ENCODE results near the gene ZNF202.

The ZNF202 gene

DNA sequence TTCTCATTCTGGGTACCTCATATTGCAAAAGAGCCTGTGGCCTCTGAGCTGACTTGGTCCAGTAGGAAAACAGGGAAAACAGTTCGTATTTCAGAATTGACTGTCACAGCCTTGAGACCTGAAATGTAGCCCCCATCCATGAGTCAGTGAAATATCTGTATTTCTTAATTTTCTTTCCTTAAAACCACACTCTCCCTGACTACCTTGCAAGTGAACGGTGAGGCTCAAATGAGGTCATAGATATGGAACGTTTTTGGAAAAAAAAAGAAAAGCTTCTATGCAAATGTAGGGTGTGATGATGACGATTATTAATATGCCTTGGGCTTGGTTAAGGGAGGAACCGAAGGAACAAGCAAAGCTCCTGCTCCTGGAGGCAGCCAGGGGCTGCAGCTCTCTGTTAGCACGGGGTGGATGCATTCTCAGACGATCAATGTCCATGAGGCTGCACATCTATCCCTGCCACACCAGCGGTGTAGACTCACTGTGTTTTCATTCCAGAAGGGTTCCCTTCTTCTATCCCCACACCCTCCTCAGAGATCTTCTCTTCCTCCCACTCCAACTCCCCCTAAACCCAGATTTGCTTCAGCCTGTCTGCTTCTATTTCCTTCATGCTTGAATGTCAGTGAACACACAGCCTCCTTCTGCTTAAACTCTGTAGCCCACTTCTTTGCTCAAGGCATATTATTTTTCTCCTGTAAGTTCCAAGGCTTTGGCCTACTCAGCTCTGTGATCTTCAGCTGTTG, 57.9 kb downstream of the ZNF202 start:
- no peak for DNase-seq (ENCODE audit: low read depth)

DNA sequence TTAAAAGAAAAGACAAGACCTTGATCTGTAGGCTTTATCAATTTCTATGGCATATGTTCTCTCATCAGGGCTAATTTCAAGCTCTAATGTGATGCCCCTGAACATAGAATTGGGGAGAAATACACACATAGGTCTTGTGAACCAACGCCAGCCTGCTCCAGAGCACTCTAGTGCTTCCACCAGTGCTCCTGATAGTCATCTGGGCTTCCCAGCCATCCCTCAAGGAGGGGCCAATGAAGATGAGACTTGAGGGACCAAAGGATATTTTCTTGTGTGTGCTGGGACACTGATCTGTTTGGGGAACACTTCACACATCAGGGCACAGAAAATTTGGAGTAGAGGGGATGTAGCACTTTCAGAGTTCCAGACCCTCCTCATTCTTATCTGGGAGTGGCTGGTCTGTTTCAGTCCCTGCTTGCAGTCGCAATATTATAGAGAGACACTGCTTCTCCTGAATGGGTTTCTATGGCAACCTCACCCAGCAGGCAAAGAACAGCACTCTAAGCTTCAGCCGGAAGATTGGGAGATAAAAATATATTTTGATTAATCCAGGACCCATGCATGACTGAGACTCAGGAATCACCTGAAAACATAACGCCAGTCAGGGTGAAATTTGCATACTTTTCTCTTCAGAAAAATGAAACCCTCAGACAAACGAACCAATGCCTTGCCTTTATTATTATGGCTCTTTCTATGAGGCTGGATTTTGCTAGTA, 58.6 kb downstream of the ZNF202 start:
- DNase-seq (ENCODE audit: low read depth), result no peak

- DNase-seq (ENCODE audit: low read depth), result no peak
Observed at GRCh38 chr11:123681030-123681429, 60.4 kb downstream of the ZNF202 start.

- no peak for DNase-seq (ENCODE audit: low read depth)
Observed at GRCh38 chr11:123678246-123678645, 63.2 kb downstream of the ZNF202 start.

DNA sequence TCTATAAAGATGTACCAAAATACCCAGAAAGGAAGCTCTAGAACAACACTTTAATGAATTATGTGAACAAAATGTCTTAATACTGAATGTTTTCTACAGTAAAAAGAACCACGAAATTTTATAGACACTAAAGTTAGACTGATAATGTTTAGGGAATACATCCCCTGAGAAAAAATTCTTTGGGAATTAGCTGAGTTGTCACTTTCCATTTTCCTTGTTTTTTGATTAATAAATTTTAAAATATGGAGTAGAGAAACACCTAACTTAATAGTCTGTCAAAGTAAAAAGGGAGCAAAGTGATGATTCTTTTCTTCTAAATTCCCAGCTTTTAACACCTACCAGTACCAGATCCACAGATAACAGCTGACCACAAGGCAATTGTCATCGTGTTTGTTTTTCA, 64.0 kb downstream of the ZNF202 start:
- no peak for DNase-seq (ENCODE audit: low read depth)

DNA sequence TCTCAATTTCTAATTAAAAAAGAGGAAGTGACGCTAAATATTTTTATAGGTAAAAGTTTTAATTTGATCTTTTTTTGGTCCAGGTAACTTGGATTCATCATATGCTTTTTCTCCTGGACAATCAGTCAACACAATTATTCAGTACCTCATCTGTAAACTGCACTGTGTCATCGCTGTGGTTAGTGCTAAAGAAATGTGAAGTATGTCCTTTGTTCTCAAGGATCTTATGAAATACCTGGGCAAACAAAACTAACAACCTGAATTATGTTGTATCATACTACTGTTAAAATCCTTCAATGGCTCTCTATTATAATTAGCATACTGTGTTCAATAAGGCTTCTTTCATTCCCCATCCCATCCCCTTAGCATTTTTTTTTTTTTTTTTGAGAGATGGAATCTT, 67.2 kb downstream of the ZNF202 start:
- no peak for DNase-seq (ENCODE audit: low read depth)

Measured in stimulated activated CD8-positive, alpha-beta memory T cell treated with anti-CD3 and anti-CD28 coated beads, Interleukin-7, amount 100 ng/mL, for 24 hours (primary cell).